GDM1 (cell line): Measurements from ENCODE around the gene RAB36.

ENCODE experiments used
- DNase-seq: peaks from one replicate; lab custom pipeline; 2025; lab: John Stamatoyannopoulos, UW

RAB36 gene

DNA sequence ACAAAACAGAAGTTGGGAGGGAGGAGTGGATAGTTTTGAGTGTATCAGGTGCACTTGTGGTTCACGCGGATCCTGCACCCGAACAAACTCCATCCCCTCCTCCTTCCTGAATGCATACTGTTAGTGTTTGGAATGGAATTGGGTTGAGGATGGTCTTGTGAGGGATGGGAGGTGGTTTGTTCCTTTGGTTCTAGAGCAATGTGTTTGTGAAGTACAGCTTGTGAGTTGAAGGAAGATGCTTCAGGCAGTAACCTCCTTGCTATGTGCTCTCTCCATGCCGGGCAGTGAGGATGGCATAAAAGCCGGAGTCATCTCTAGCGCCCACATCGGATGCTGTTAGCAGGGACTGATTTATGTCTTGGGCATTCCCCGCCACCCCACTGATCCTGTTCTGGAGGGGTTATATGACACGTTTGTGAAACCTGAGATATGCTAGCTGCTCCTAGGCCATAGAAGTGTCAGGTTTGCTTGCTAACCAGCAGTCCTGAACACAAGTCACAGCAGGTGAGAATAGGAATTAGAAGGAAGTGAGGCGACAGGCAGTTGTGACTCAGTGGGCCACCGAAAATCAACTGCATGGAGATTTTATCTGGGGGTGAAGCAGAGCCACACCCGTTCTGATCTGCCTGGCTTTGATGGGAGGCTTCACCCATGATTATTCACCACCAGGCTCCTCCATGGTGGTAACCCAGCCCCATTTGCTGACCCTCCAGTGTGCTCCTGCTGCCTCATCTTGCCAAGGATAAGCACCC lies 37.2 kb downstream of the RAB36 start:
- peak; percentile 28 for DNase-seq

DNA sequence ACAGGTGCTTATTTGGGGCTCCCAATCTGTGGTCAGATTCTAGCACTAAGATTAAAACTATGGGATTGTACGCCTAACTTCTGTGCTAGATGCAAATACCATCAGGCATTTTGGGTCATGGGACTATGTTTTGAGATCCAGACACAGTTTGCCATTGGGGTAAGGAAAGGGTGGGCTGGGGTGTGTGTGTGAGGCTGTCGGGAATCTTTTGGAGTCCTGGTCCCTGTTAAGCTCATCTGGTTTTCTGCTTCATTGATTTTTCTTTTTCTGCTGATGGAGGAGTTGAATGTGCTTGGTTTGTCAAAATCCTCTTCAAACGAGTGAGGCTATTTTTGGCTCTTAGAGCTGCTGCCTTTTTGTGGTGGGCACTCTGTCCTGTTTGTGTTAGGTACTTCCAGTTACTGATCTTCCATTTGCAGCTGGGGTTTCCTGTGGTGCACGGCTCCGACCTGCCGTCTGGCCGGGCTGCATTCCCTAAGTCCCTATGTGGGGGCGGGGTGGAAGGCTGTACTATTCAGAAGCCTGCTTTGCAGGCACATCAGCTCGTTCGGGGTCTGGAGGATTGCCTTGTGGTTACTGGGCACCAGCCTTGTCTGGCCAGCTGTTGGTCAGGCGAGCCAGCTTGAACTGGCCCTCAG lies 37.9 kb downstream of the RAB36 start:
- DNase-seq: peak; percentile 75

GRCh38 chr22:23184100-23184763 lies 39.0 kb downstream of the RAB36 start:
- DNase-seq: no peak

- DNase-seq: no peak
Measured at GRCh38 chr22:23184764-23185113, 39.5 kb downstream of the RAB36 start.

DNA sequence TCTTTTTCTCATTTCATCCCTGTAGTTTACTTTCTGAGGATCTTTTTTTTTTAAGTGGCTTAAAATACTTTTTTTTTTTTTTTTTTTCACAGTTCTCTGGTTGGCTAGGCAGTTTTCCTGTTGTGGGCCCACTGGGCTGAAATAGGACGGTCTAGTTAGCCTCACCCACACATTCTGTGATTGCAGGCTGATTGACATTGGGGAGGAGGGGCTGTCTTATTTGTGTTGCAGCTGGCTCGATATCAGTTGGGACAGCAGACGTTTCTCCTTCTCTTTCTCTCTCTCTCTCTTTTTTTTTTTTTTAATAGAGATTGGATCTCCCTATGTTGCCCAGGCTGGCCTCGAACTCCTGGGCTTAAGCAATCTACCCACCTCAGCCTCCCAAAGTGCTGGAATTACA lies 41.9 kb downstream of the RAB36 start:
- DNase-seq: no peak

DNA sequence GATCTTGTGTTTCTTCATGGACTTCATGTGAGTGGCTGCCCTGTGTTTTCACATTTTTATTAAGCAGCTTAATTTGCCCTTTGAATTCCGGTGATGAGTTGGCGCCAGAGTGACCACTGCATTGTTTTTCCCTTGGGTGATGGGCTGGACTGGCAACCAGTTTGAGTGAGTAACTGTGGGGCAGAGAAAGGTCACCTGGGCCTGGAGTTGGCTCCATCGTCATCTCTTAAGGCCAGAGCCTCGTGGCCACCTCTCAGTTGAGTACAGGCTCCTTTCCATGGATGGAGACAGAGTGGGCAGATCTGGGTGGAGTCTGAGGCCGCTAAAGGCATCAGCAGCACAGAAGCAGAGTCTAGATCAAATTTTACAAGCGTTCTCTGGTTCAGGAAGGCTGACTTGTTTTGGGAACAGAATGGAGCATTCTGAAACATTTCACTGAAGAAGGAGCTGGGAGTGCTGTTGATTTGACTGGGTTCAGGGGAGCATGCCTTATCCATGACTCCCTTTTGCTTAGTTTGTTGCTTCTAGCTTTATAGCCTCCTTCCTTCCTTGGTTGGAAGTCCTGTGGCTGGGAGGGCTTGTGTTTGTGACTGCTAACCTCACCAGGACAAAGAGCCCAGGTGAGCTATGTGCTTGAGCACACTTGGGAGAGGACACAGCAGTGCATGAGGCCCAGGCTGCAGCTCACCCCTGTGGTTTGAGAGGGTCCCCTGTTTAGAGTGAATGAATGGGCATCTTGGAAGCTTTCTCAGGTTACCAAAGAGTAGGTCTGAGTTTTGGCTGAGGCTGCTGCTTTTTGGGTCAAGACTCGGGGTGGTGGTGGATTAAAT lies 42.8 kb downstream of the RAB36 start:
- no peak for DNase-seq

GRCh38 chr22:23190526-23190925 lies 45.2 kb downstream of the RAB36 start:
- DNase-seq: no peak

- no peak for DNase-seq
Measured at GRCh38 chr22:23192133-23192532, 46.9 kb downstream of the RAB36 start.

GRCh38 chr22:23192558-23192957 lies 47.3 kb downstream of the RAB36 start:
- DNase-seq: no peak

DNA sequence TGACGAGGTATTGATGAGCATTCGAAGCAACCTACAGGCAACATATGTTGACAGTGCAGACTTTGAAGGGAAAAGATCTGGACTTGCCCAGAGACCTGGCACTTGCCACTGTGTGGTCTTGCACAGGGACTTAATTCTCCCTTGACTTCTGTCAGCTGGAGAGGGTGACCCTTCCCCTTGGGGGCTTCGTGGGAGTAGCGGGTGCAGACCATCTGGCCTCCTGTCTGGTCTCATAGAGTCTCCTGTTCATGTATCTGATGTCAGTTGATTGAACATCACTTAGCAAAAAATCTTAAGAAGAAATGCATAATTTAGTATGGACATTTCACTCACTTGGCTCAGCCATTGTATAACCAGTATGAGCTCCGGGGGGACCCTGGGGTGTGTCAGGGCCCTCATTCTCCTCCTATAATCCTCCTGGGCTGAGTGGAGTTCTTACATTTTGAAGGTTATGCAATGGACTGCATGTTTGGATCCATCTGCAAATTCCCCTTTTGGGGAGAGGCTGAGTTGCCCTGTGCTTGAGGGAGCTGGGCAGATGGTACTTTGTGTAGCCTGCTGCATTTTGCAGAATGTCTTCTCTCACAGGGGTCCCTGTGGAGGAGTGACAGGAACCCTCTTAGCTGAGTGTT lies 48.0 kb downstream of the RAB36 start:
- DNase-seq: no peak

DNA sequence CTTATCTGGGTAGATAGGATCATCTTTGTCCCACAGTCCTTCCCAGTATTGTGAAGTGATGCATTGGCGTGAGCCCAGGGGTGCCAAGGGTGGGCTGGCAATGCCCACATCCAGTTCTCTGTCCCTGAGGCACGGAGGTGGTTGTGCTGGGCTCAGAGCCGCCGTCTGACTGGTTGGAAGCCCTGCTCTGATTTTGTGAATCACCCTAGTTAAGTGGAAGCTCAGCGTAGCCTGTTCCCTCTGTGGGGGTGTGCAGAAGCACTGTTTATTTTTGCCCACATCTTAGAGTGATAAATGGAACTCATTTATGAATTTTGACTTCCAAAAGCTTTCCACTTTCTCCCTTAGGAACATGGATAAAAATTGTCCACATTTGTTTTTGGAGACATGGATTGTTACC lies 48.6 kb downstream of the RAB36 start:
- no peak for DNase-seq

GRCh38 chr22:23196165-23196564 lies 50.9 kb downstream of the RAB36 start:
- DNase-seq: no peak

GRCh38 chr22:23197836-23198235 lies 52.6 kb downstream of the RAB36 start:
- no peak for DNase-seq

GRCh38 chr22:23199159-23199558 lies 53.9 kb downstream of the RAB36 start:
- no peak for DNase-seq

- DNase-seq: no peak
Measured at GRCh38 chr22:23200898-23201297, 55.6 kb downstream of the RAB36 start.

DNA sequence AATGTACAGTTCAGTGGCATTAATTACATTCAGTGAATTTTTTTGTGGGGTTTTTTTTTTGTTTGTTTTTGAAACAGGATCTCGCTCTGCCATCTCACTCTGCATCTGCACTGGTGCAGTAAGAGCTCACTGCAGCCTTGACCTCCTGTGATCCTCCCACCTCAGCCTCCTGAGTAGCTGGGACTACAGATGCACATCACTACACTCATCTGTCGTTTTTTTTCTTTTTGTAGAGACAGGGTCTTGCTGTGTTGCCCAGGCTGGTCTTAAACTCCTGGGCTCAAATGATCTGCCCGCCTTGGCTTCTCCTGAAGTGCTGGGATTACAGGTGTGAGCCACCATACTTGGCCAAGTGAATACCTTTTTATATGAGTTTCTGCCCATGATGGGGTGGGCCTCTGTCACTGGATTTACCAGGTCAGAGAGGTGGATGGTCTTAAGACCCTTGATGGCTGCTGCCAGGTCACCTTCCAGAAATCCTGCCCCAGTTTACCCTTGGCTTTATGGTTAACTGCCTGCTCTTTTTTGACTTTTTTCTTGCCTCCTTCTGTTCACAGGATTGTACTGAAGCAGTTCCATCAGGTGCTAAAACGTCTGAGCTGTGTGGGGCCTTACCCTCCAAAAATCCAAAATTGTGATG lies 57.7 kb downstream of the RAB36 start:
- DNase-seq: no peak

- DNase-seq: no peak
Measured at GRCh38 chr22:23203452-23204124, 58.3 kb downstream of the RAB36 start.

DNA sequence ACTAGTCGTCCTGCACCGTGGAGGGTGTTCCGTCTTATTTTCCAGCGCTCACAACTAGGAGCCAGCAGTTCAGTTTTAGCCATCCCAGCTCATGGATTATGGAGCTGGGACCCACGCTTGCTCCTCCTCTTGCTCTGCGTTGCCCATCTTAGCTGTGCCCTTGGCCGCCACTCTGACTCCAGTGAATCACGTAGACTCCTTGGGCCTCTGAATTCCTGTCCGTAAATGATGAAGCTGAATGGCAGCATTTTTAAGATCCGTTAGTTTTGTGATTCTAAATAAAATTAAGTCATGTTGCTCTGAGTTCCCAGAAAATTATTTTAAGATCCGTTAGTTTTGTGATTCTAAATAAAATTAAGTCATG lies 58.8 kb downstream of the RAB36 start:
- no peak for DNase-seq

- no peak for DNase-seq
Measured at GRCh38 chr22:23204541-23205157, 59.4 kb downstream of the RAB36 start.

DNA sequence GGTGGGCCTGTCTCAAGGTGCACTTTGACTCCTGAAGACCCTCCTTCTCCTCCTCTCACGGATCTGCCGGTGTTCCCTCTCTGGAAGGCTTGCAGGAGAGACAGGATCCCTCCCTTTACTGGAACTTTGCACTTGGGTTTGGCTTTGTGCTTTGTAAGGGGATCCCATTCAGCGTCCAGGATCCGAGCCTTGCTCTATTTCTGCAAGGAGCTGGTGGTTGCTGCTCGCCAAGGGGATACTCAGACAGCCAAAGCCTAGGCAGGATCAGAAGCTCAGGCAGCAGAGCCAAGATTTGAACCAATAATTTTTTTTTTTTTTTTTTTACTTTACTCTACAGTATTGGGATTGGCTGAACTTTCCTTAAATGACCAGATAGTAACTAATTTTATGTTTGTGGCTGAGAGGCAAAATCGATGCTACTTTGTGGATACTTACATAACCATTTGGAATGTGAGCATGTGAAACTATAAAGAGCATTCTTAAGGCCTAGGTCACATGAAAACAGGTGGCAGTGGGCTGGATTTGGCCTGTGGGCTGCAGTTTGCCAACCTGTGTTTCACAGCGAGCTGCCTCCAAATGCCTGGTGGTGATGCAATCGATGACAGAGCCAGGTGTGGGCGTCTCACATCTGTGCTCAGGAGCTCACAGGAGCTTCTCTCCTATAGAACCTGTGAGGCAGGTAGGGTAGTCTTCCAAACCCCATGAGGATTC lies 60.2 kb downstream of the RAB36 start:
- DNase-seq: no peak
